Neuronal stem cell (in vitro differentiated cells): ENCODE data around the gene NAA35.
"Not testable (repeated sequence)": the region's sequence is repeated elsewhere in the genome, so short reads cannot be mapped to it uniquely, and the experiment has no call there.

Source experiments
- DNase-seq: peaks from one replicate; pipeline ENCODE4 v3.0.0-alpha.2; 2013; ENCODE audit warnings: low spot score
- H2AFZ ChIP-seq: one replicate; pipeline ENCODE4 v1.6.1; 2013; ENCODE audit warnings: mild to moderate bottlenecking, low read length, inconsistent platforms
- H2AK5ac ChIP-seq: 2 replicates; pipeline ENCODE4 v1.6.1; 2013; ENCODE audit warnings: low read depth, mild to moderate bottlenecking, inconsistent platforms, low read length, moderate library complexity, mixed read lengths
- H2BK120ac ChIP-seq: 2 replicates; pipeline ENCODE4 v1.6.1; 2013; ENCODE audit warnings: low read depth, mild to moderate bottlenecking, inconsistent platforms, low read length, moderate library complexity, mixed read lengths
- H2BK12ac ChIP-seq: one replicate; pipeline ENCODE4 v1.6.1; 2013; ENCODE audit warnings: low read length, inconsistent platforms
- H2BK15ac ChIP-seq: 2 replicates; pipeline ENCODE4 v1.6.1; 2013; ENCODE audit warnings: mild to moderate bottlenecking, low read length, inconsistent platforms, mixed read lengths
- H2BK5ac ChIP-seq: one replicate; pipeline ENCODE4 v1.6.1; 2013; ENCODE audit warnings: inconsistent platforms, mild to moderate bottlenecking, low read length, moderate library complexity
- H3K14ac ChIP-seq: one replicate; pipeline ENCODE4 v1.6.1; 2013; ENCODE audit warnings: low read length, inconsistent platforms
- H3K18ac ChIP-seq: 2 replicates; pipeline ENCODE4 v1.6.1; 2013; ENCODE audit warnings: low read length, inconsistent platforms
- H3K23ac ChIP-seq: 2 replicates; pipeline ENCODE4 v1.6.1; 2013; ENCODE audit warnings: low read depth, mild to moderate bottlenecking, mixed read lengths, low read length, inconsistent platforms; ENCODE audit not compliant: poor library complexity
- H3K27ac ChIP-seq: replicated peaks from 3 replicates; pipeline ENCODE4 v1.5.1; 2013; ENCODE audit warnings: low read length, inconsistent platforms
- H3K27me3 ChIP-seq, 3 experiments: 2 replicates each; pipeline ENCODE4 v1.6.1; 2013; ENCODE audit warnings: low read length in 3 of 3, mild to moderate bottlenecking in 2 of 3, inconsistent platforms in 1 of 3, low read depth in 1 of 3, mixed read lengths in 1 of 3, moderate library complexity in 1 of 3; ENCODE audit not compliant: control insufficient read depth in 3 of 3, insufficient read depth in 3 of 3
- H3K36me3 ChIP-seq, 2 donors: replicated peaks in 1 of 2; 2 replicates each; pipeline ENCODE4 v1.6.1; 2013; ENCODE audit warnings: low read length in 2 of 2; ENCODE audit not compliant: control insufficient read depth in 2 of 2, insufficient read depth in 2 of 2
- H3K4ac ChIP-seq: 2 replicates; pipeline ENCODE4 v1.6.1; 2013; ENCODE audit warnings: inconsistent platforms, mild to moderate bottlenecking, low read length, moderate library complexity
- H3K4me1 ChIP-seq, 2 donors: 1 replicate in 1 of 2; 2 replicates in 1 of 2; pipeline ENCODE4 v1.6.1; 2013; ENCODE audit warnings: low read length in 2 of 2, low read depth in 1 of 2; ENCODE audit not compliant: control insufficient read depth in 2 of 2, insufficient read depth in 1 of 2
- H3K4me2 ChIP-seq: one replicate; pipeline ENCODE4 v1.6.1; 2013; ENCODE audit warnings: mild to moderate bottlenecking, low read length, inconsistent platforms; ENCODE audit not compliant: insufficient read depth, poor library complexity, severe bottlenecking
- H3K4me3 ChIP-seq, 2 donors: 2 replicates each; pipeline ENCODE4 v1.5.1; 2013; ENCODE audit warnings: low read length in 2 of 2, mild to moderate bottlenecking in 2 of 2, inconsistent platforms in 1 of 2, moderate library complexity in 1 of 2
- H3K79me1 ChIP-seq: one replicate; pipeline ENCODE4 v1.6.1; 2013; ENCODE audit warnings: low read depth, mild to moderate bottlenecking, inconsistent platforms, low read length, moderate library complexity
- H3K9ac ChIP-seq: one replicate; pipeline ENCODE4 v1.6.1; 2013; ENCODE audit warnings: mild to moderate bottlenecking, low read depth, low read length, inconsistent platforms; ENCODE audit not compliant: poor library complexity
- H3K9me3 ChIP-seq, 2 donors: replicated peaks in 1 of 2; 2 replicates each; pipeline versions ENCODE3 to v1.6.1; 2013; ENCODE audit warnings: low read length in 2 of 2, mild to moderate bottlenecking in 2 of 2, inconsistent platforms in 1 of 2, low read depth in 1 of 2, mixed read lengths in 1 of 2, moderate library complexity in 1 of 2; ENCODE audit not compliant: control insufficient read depth in 2 of 2, insufficient read depth in 1 of 2
- H4K8ac ChIP-seq: one replicate; pipeline ENCODE4 v1.6.1; 2013; ENCODE audit warnings: low read depth, mild to moderate bottlenecking, inconsistent platforms, low read length, moderate library complexity
- H4K91ac ChIP-seq: one replicate; pipeline ENCODE4 v1.6.1; 2013; ENCODE audit warnings: low read length, low read depth, mild to moderate bottlenecking, inconsistent platforms; ENCODE audit not compliant: poor library complexity
- WGBS, 2 donors: extraction: QIAGEN DNeasy Blood & Tissue Kit; methylation state at CpG; one replicate each; pipeline ENCODE4 v1.1.7; 2013; ENCODE audit warnings: missing lambda C conversion rate in 2 of 2, mixed read lengths in 1 of 2; ENCODE audit not compliant: insufficient read length in 2 of 2, insufficient replicate concordance in 1 of 2; ENCODE audit errors: extremely low coverage in 2 of 2; 5-methylcytosine and 5-hydroxymethylcytosine counted together

The NAA35 gene

DNA sequence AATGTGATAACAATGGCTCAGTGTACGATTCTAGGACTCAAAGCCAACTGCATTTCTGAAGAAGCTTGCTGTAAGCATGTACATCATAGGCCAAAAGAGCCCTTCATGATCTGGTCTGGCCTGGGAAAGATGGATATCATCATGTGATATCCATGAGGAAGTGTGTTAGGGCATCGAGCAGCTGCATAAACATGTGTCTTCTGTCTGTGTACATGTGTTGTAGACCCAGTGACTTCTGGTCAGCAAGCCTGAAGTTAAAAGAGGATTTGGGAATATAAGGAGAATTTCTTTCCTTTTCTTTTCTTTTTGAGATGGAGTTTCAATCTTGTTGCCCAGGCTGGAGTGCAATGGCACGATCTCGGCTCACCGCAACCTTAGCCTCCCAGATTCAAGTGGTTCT, 15.5 kb upstream of the NAA35 start:
- Histone ChIP-seq H2AFZ (no peak overlapping the region), H3K14ac (no peak overlapping the region)
- WGBS, 2 donors, result no CpG with 5 or more reads among the region's 5 CpGs

DNA sequence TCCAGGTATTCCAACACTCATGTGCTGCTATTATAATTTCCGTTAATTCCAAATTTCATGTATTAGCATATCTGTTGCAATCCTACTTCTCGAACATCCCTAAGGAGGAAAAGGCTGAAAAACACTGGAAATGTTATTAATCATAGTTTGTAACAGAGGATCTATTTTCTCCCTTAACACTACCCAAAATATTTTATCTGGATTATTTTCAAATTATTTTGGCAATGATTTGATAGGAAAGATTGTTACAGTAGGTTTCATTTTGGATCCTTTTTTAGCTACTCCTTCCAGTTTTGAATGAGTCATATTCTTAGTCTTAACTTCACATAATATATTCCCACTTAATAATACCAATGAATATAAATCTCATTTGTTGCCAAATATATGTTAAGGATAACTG, 13.9 kb upstream of the NAA35 start:
- no peak overlapping the region for H2BK5ac ChIP-seq
- H2BK12ac ChIP-seq, result no peak overlapping the region
- no peak overlapping the region for H3K27ac ChIP-seq
- no peak overlapping the region for H4K8ac ChIP-seq
- H3K18ac ChIP-seq, result no peak overlapping the region
- no peak overlapping the region for H2AK5ac ChIP-seq
- no peak overlapping the region for H3K4me3 ChIP-seq
- no peak overlapping the region for H2BK120ac ChIP-seq
- H3K27me3 ChIP-seq, result no peaks in the 10 kb centered on the region
- no peaks in the 10 kb centered on the region for H3K4me1 ChIP-seq
- no CpG with 5 or more reads among the region's 2 CpGs for WGBS, 2 donors
- H3K9ac ChIP-seq, result no peak overlapping the region
- H4K91ac ChIP-seq, result no peak overlapping the region
- H2BK15ac ChIP-seq, result no peak overlapping the region
- no peak overlapping the region for H3K23ac ChIP-seq
- H3K9me3 ChIP-seq, result no peaks in the 10 kb centered on the region
- H3K4me2 ChIP-seq, result no peak overlapping the region
- H2AFZ ChIP-seq, result no peak overlapping the region
- no peak overlapping the region for H3K4ac ChIP-seq
- no peaks in the 10 kb centered on the region for H3K36me3 ChIP-seq
- no peak overlapping the region for H3K14ac ChIP-seq
- no peak for DNase-seq
- no peaks in the 10 kb centered on the region for H3K79me1 ChIP-seq

More for the DNA sequence above, 15.5 kb upstream of the NAA35 start:
- Histone ChIP-seq H4K91ac (no peak overlapping the region), H3K4ac (no peak overlapping the region), H2AK5ac (no peak overlapping the region), H3K27me3 (no peaks in the 10 kb centered on the region), H3K4me3 (no peak overlapping the region), H2BK120ac (no peak overlapping the region), H3K36me3 (no peaks in the 10 kb centered on the region), H3K27ac (no peak overlapping the region), H3K23ac (no peak overlapping the region), H2BK15ac (no peak overlapping the region), H2BK5ac (no peak overlapping the region), H3K79me1 (no peaks in the 10 kb centered on the region), H3K4me2 (no peak overlapping the region), H3K9ac (no peak overlapping the region), H2BK12ac (no peak overlapping the region), H3K4me1 (no peaks in the 10 kb centered on the region), H3K9me3 (no peaks in the 10 kb centered on the region), H4K8ac (no peak overlapping the region), H3K18ac (no peak overlapping the region)
- no peak for DNase-seq

DNA sequence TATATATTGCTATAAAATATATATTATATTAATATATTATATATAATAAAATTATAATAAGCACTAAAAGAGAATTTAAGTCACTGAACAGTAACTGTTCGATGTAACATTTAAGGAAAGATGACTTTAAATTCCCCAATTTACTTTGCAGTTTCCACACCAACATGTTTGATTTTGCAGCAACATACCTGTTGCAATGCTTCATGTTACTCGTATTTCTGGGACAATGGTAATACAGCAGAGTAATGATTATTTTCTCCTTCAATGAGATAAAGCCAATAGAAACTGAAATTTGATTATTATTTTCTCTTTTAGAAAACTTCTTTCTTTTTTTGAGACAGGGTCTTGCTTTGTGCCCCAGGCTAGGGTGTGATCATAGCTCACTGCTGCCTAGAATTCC, 9.5 kb upstream of the NAA35 start:
- Histone ChIP-seq H2BK120ac (no peak overlapping the region), H3K14ac (no peak overlapping the region), H4K8ac (no peak overlapping the region), H3K27me3 (no peaks in the 10 kb centered on the region), H2BK12ac (no peak overlapping the region), H3K9me3 (no peaks in the 10 kb centered on the region), H3K9ac (no peak overlapping the region), H3K4me1 (no peaks in the 10 kb centered on the region), H2BK15ac (no peak overlapping the region), H3K18ac (no peak overlapping the region), H2AK5ac (no peak overlapping the region), H3K79me1 (no peaks in the 10 kb centered on the region), H4K91ac (no peak overlapping the region), H3K4me3 (no peak overlapping the region), H3K4me2 (no peak overlapping the region), H3K27ac (no peak overlapping the region), H2AFZ (no peak overlapping the region), H2BK5ac (no peak overlapping the region), H3K36me3 (no peaks in the 10 kb centered on the region), H3K23ac (no peak overlapping the region), H3K4ac (no peak overlapping the region)
- WGBS, 2 donors, result no CpG with 5 or more reads among the region's 2 CpGs
- DNase-seq, result no peak

DNA sequence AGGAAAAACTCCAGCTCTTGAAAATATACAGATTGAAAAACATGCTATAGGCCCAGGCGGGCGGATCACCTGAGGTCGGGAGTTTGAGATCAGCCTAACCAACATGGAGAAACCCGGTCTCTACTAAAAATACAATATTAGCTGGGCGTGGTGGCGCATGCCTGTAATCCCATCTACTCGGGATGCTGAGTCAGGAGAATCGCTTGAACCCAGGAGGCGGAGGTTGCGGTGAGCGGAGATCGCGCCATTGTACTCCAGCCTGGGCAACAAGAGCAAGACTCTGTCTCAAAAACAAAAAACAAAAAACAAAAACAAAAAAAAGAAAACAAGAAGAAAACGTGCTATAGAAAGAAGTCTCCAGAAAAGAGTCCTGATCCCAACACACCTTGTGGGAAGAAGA, 5.0 kb upstream of the NAA35 start:
- H3K79me1 ChIP-seq, H3K4me3 ChIP-seq, H3K36me3 ChIP-seq, H2BK120ac ChIP-seq, H3K4ac ChIP-seq, H2BK5ac ChIP-seq, H2AK5ac ChIP-seq, DNase-seq, H3K27ac ChIP-seq, H3K14ac ChIP-seq, H3K23ac ChIP-seq, H3K18ac ChIP-seq, H3K4me2 ChIP-seq, H4K8ac ChIP-seq, H2AFZ ChIP-seq, H2BK12ac ChIP-seq, H2BK15ac ChIP-seq, H3K9me3 ChIP-seq, H3K4me1 ChIP-seq, H4K91ac ChIP-seq, H3K9ac ChIP-seq, H3K27me3 ChIP-seq: not testable (repeated sequence)
- WGBS, 2 donors, result no CpG with 5 or more reads among the region's 14 CpGs
